Panc1 (cell line): ENCODE results near the gene CCDC178.

Source experiments
- CTCF ChIP-seq: fragments of 450-650 bp; IDR thresholded peaks from 2 replicates; pipeline ENCODE4 v1.5.1; 2017; ENCODE audit warnings: mild to moderate bottlenecking
- POLR2AphosphoS5 ChIP-seq: IDR thresholded peaks from 2 replicates; pipeline ENCODE4 v1.6.1; 2012; ENCODE audit warnings: mild to moderate bottlenecking, low read depth, low read length, moderate library complexity
- REST ChIP-seq, 2 experiments: IDR thresholded peaks; 2 replicates each; pipeline ENCODE4 v1.6.1; 2011 to 2012; ENCODE audit warnings: low read depth in 2 of 2, control low read depth in 1 of 2, low read length in 1 of 2, mild to moderate bottlenecking in 1 of 2, moderate library complexity in 1 of 2; ENCODE audit not compliant: insufficient read depth in 1 of 2

GRCh38 chr18:33205777-33206176 lies 234.7 kb downstream of the CCDC178 start:
- TF ChIP-seq CTCF (no peak), POLR2AphosphoS5 (no peak), REST (IDR thresholded peaks at IDR 0.05; ENCODE audit: insufficient read depth in 1 of 2, low read depth in 2 of 2, low read length in 1 of 2) (no peak)
